Left forelimb (tissue), 1 donor: ENCODE data around the gene NECAP2.
"Not testable (repeated sequence)": the region's sequence is repeated elsewhere in the genome, so short reads cannot be mapped to it uniquely, and the experiment has no call there.

Experiments
- DNase-seq: peaks from one replicate; pipeline ENCODE4 v3.0.0-alpha.2; 2018; ENCODE audit warnings: low spot score

NECAP2 gene

GRCh38 chr1:16430606-16431005, 9.9 kb upstream of the NECAP2 start:
- DNase-seq: no peak

- DNase-seq: no peak
These were observed 7.5 kb upstream of the NECAP2 start for GRCh38 chr1:16433030-16433429.

- DNase-seq: no peak
These were observed 6.5 kb upstream of the NECAP2 start for GRCh38 chr1:16434007-16434406.

- no peak for DNase-seq
These were observed 6.0 kb upstream of the NECAP2 start for GRCh38 chr1:16434501-16434900.

- no peak for DNase-seq
These were observed 3.5 kb upstream of the NECAP2 start, which contains the start of gene SPATA21 for GRCh38 chr1:16436946-16437474. SPATA21 (minus strand) TSS chr1:16437424; CDS start chr1:16431371, 6,053 bp downstream.

- no peak for DNase-seq
These were observed 2.0 kb upstream of the NECAP2 start for GRCh38 chr1:16438516-16438915.

- DNase-seq: no peak
These were observed 1.6 kb upstream of the NECAP2 start for GRCh38 chr1:16438924-16439323.

- no peak for DNase-seq
These were observed 424 bp upstream of the NECAP2 start for GRCh38 chr1:16440131-16440469.

- DNase-seq: no peak
These were observed 750 bp downstream of the NECAP2 start for GRCh38 chr1:16441282-16441665.

GRCh38 chr1:16442265-16442664, 1.7 kb downstream of the NECAP2 start:
- no peak for DNase-seq

- no peak for DNase-seq
These were observed 2.4 kb downstream of the NECAP2 start for GRCh38 chr1:16442941-16443340.

GRCh38 chr1:16443975-16444770, 3.6 kb downstream of the NECAP2 start:
- DNase-seq: no peak

- DNase-seq: no peak
These were observed 4.5 kb downstream of the NECAP2 start for GRCh38 chr1:16445052-16445451.

- DNase-seq: no peak
These were observed 5.6 kb downstream of the NECAP2 start for GRCh38 chr1:16446116-16446515.

- DNase-seq: no peak
These were observed 7.1 kb downstream of the NECAP2 start for GRCh38 chr1:16447641-16448040.

GRCh38 chr1:16449065-16449464, 8.5 kb downstream of the NECAP2 start:
- DNase-seq: no peak

- DNase-seq: no peak
These were observed 9.1 kb downstream of the NECAP2 start for GRCh38 chr1:16449666-16450065.

GRCh38 chr1:16450863-16451481, 10.4 kb downstream of the NECAP2 start:
- DNase-seq: no peak

- no peak for DNase-seq
These were observed 11.5 kb downstream of the NECAP2 start for GRCh38 chr1:16451841-16452528.

- not testable (repeated sequence) for DNase-seq
These were observed 14.4 kb downstream of the NECAP2 start for GRCh38 chr1:16454909-16455308.

- DNase-seq: not testable (repeated sequence)
These were observed 15.6 kb downstream of the NECAP2 start for GRCh38 chr1:16456151-16456550.

GRCh38 chr1:16458831-16459230, 18.3 kb downstream of the NECAP2 start:
- no peak for DNase-seq
